ENCODE results near the gene GATD1. TPM values are rescaled to one million over a fixed set of nuclear protein-coding genes. Genes with fewer than 3 reads are reported as not detected.

Gene GATD1
- total and polyA plus RNA-seq, 9 of the 15 experiments (the other 6 are each of a cell fraction or from before 2014, with no cell fraction given): 2.8 to 144 (median 36.9) TPM

- TF ChIP-seq, protein P1, sequence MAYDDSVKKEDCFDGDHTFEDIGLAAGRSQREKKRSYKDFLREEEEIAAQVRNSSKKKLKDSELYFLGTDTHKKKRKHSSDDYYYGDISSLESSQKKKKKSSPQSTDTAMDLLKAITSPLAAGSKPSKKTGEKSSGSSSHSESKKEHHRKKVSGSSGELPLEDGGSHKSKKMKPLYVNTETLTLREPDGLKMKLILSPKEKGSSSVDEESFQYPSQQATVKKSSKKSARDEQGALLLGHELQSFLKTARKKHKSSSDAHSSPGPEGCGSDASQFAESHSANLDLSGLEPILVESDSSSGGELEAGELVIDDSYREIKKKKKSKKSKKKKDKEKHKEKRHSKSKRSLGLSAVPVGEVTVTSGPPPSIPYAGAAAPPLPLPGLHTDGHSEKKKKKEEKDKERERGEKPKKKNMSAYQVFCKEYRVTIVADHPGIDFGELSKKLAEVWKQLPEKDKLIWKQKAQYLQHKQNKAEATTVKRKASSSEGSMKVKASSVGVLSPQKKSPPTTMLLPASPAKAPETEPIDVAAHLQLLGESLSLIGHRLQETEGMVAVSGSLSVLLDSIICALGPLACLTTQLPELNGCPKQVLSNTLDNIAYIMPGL (CRISPR knock-in tag; IDR thresholded peaks at IDR 0.05): no peak
- no peak for TF ChIP-seq ZSCAN32 (CRISPR knock-in tag; IDR thresholded peaks at IDR 0.05)
- TF ChIP-seq GATA2 (CRISPR knock-in tag; IDR thresholded peaks at IDR 0.05): no peak
These were observed 47.7 kb downstream of the GATD1 start (continued) for GRCh38 chr11:729492-730074.

GRCh38 chr11:728901-729491 lies 48.3 kb downstream of the GATD1 start:
- no TSS peak for BruUV-seq (replicated peaks)
- Histone ChIP-seq H3K79me2 (ENCODE audit: control insufficient read depth, insufficient read depth, low read length) (no peaks in the 10 kb centered on the region; the same call in 1 of the 3 replicates), H3K27me3 (ENCODE audit: control insufficient read depth in 2 of 2, insufficient read depth in 2 of 2, low read length in 2 of 2) (no peaks in the 10 kb centered on the region), H3K9me3 (replicated peaks; ENCODE audit: control insufficient read depth, insufficient read depth, low read depth, low read length) (no peaks in the 10 kb centered on the region), H3K4me3 (no peak overlapping the region), H3K9me1 (ENCODE audit: control insufficient read depth, insufficient read depth, low read length) (no peaks in the 10 kb centered on the region), H3K4me1 (replicated peaks in 1 of 2; ENCODE audit: control insufficient read depth in 2 of 2, insufficient read depth in 2 of 2, low read length in 2 of 2) (peaks cover 35 to 64% of the 10 kb centered on the region in 2 experiments), H4K20me1 (replicated peaks; ENCODE audit: control insufficient read depth, insufficient read depth, low read length) (no peaks in the 10 kb centered on the region), H3K27ac (ENCODE audit: extremely low read depth, low read depth, low read length) (no peak overlapping the region), H3K4me2 (ENCODE audit: insufficient read depth, low read length) (no peak overlapping the region), H2AFZ (ENCODE audit: low read depth, low read length) (no peak overlapping the region), H3K9ac (ENCODE audit: insufficient read depth in 1 of 2, low read depth in 2 of 2, low read length in 2 of 2) (peak overlapping the region in 1 of 2 experiments; percentile 9; a peak in 2 of 4 replicates), H3K36me3 (ENCODE audit: control insufficient read depth, insufficient read depth, low read length) (no peaks in the 10 kb centered on the region)
- 72% methylated on average over 13 of the region's 15 CpGs for WGBS (ENCODE audit: insufficient coverage, low coverage, missing lambda C conversion rate)
- FAIRE-seq (no peak), DNase-seq (ENCODE audit: extremely low read depth in 1 of 4, low spot score in 3 of 4) (peak in 2 of 4 experiments; percentile 6 to 9), ATAC-seq (no peak)
- intact Hi-C loops (cut with micrococcal nuclease): loop anchor here (5.0 kb wide), 2 partner anchors 68 to 177 kb away; partner anchors contain the start of gene SLC25A22
- no peak for TF ChIP-seq ZBTB34 (CRISPR knock-in tag; IDR thresholded peaks at IDR 0.05)
- TF ChIP-seq SIX5 (IDR thresholded peaks at IDR 0.05; ENCODE audit: borderline replicate concordance in 1 of 2, insufficient read depth in 1 of 2, low read depth in 1 of 2, low read length in 2 of 2): no peak
- no peak for TF ChIP-seq GTF2E2 (tag; IDR thresholded peaks at IDR 0.05)
- no peak for TF ChIP-seq STAG1 (CRISPR knock-in tag; IDR thresholded peaks at IDR 0.05; ENCODE audit: borderline replicate concordance)
- in situ Hi-C loops (cut with MboI): no loop called here
- POLR2A ChIA-PET: interaction anchor here (1.0 kb wide), 1 partner anchor 20 kb away, joined by 3 read pairs; no protein-coding TSS in a partner anchor
- CTCF ChIA-PET (ENCODE audit: low intra/inter-chr PET ratio): interaction anchor here (1.7 to 2.5 kb wide), 4 partner anchors 33 to 174 kb away, joined by 8 to 22 read pairs (median 11); partner anchors contain the start of genes SLC25A22 and TMEM80

Data from K562 (cell line).